Measurements from ENCODE around the gene GAK.

DNA sequence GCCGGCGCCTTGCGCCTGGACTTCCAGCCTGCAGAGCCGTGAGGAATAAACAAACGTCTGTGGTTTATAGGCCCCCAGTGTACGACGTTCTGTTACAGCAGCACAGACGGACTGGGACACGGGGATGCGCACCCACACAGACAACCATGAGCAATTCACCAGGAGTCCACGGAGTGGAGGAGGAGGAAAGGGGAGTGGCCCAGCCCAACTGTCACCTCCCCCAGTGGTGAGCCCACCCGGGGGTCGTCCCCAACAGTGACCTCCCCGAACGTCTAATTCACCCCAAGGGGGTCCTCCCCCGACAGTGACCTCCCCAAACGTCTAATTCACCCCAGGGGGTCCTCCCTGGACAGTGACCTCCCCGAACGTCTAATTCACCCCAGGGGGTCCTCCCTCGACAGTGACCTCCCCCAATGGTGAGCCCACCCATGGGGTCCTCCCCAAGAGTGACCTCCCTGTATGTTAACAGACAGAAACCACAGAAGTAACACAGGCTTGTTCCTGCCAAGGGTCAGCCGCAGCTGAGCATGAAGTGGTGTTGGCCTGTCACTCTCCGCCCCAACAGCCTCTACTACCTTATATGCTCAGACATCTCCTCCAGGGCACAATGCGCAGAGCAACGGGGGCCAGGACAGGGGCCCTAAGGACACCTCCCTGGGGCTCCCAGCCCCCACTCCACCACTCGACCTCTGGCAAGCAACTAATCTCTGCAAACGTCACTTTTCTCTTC, 6.2 kb downstream of the GAK start:
- TF ChIP-seq POLR2AphosphoS5 (IDR thresholded peaks at IDR 0.05) (no peak), POLR2A (IDR thresholded peaks at IDR 0.05) (no peak)
- TF ChIP-seq, protein P1, sequence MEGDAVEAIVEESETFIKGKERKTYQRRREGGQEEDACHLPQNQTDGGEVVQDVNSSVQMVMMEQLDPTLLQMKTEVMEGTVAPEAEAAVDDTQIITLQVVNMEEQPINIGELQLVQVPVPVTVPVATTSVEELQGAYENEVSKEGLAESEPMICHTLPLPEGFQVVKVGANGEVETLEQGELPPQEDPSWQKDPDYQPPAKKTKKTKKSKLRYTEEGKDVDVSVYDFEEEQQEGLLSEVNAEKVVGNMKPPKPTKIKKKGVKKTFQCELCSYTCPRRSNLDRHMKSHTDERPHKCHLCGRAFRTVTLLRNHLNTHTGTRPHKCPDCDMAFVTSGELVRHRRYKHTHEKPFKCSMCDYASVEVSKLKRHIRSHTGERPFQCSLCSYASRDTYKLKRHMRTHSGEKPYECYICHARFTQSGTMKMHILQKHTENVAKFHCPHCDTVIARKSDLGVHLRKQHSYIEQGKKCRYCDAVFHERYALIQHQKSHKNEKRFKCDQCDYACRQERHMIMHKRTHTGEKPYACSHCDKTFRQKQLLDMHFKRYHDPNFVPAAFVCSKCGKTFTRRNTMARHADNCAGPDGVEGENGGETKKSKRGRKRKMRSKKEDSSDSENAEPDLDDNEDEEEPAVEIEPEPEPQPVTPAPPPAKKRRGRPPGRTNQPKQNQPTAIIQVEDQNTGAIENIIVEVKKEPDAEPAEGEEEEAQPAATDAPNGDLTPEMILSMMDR (IDR thresholded peaks at IDR 0.05 in 8 of 11, conservative IDR thresholded peaks at IDR 0.05 in 3 of 11): no peak

Measured in spleen (tissue), 7 donors.